ENCODE measurements around the gene YTHDF1. TPM values are rescaled to one million over a fixed set of nuclear protein-coding genes. Genes with fewer than 3 reads are reported as not detected.
A peak's percentile ranks its signal among the peaks of the same experiment; 100 is the strongest.

The YTHDF1 gene
- total and polyA plus RNA-seq, 2 of the 8 experiments (the other 6 are each of a cell fraction or from before 2014, with no cell fraction given): 32.8 to 66.0 TPM

GRCh38 chr20:63169681-63170080 lies 46.2 kb downstream of the YTHDF1 start:
- H2BK120ac ChIP-seq (replicated peaks; ENCODE audit: low read depth, low read length): no peak overlapping the region
- no peaks in the 10 kb centered on the region for H3K36me3 ChIP-seq (ENCODE audit: control insufficient read depth in 2 of 4, insufficient read depth in 4 of 4, low read length in 3 of 4)
- no peak overlapping the region for H3K4me2 ChIP-seq (ENCODE audit: insufficient read depth in 1 of 2, low read depth in 2 of 2, low read length in 2 of 2)
- H2BK12ac ChIP-seq (ENCODE audit: low read depth, low read length): no peak overlapping the region
- peak overlapping the region; percentile 72; the same call in 1 of the 2 replicates for H2BK20ac ChIP-seq (ENCODE audit: low read length)
- peaks cover 5 to 25% (median 16%) of the 10 kb centered on the region in 4 experiments for H3K27me3 ChIP-seq (replicated peaks in 1 of 4; ENCODE audit: control insufficient read depth in 3 of 4, extremely low read depth in 1 of 4, insufficient read depth in 3 of 4, low read length in 3 of 4)
- DNase-seq (ENCODE audit: low read depth in 1 of 2, low spot score in 2 of 2): no peak
- H3K18ac ChIP-seq (ENCODE audit: extremely low read depth, low read length): no peak overlapping the region
- H2AFZ ChIP-seq (ENCODE audit: low read length): no peak overlapping the region
- no peak overlapping the region for H4K8ac ChIP-seq (ENCODE audit: extremely low read depth, insufficient read depth, low read length)
- H3K56ac ChIP-seq (replicated peaks; ENCODE audit: insufficient read length, low read depth, low read length): no peak overlapping the region
- no peak overlapping the region for H2BK5ac ChIP-seq (ENCODE audit: low read depth, low read length)
- H3K14ac ChIP-seq (ENCODE audit: insufficient read length): no peak overlapping the region
- H3K23ac ChIP-seq (ENCODE audit: insufficient read length): no peak overlapping the region
- H3K79me1 ChIP-seq (ENCODE audit: low read depth, low read length): no peaks in the 10 kb centered on the region
- no peak overlapping the region for H4K91ac ChIP-seq (replicated peaks; ENCODE audit: insufficient read length, low read length)
- H3K27ac ChIP-seq (ENCODE audit: low read depth, low read length): no peak overlapping the region
- no peaks in the 10 kb centered on the region for H3K79me2 ChIP-seq (ENCODE audit: control insufficient read depth in 1 of 2, insufficient read depth in 2 of 2, low read length in 2 of 2)
- H2BK15ac ChIP-seq (ENCODE audit: low read length): no peak overlapping the region
- ChIA-PET POLR2A (ENCODE audit: partially characterized antibody) (no interaction called here), CTCF (ENCODE audit: partially characterized antibody) (interaction anchor here (0.7 to 3.6 kb wide), 4 partner anchors 10 to 197 kb away, joined by 3 to 13 read pairs (median 4); no protein-coding TSS in a partner anchor)
- no peaks in the 10 kb centered on the region for H3K23me2 ChIP-seq (ENCODE audit: low read depth, low read length)
- H4K20me1 ChIP-seq (replicated peaks in 1 of 2; ENCODE audit: control insufficient read depth in 1 of 2, insufficient read depth in 2 of 2, low read length in 2 of 2): peaks cover 0 to 1% of the 10 kb centered on the region in 2 experiments
- FAIRE-seq: no peak
- H3K9ac ChIP-seq (replicated peaks in 1 of 4; ENCODE audit: extremely low read depth in 1 of 4, low read depth in 3 of 4, low read length in 3 of 4): no peak overlapping the region
- no peak overlapping the region for H3K4me3 ChIP-seq (ENCODE audit: extremely low read depth in 1 of 4, insufficient read depth in 2 of 4, low read depth in 3 of 4, low read length in 4 of 4)
- no peak overlapping the region for H3K4ac ChIP-seq (replicated peaks; ENCODE audit: insufficient read length, low read depth, low read length)
- no peaks in the 10 kb centered on the region for H3K9me3 ChIP-seq (ENCODE audit: insufficient read depth in 2 of 2, low read depth in 1 of 2, low read length in 1 of 2)
- H2AK5ac ChIP-seq (ENCODE audit: low read depth, low read length): no peak overlapping the region
- no peak overlapping the region for H4K5ac ChIP-seq (ENCODE audit: insufficient read length, low read depth, low read length)
- H3K4me1 ChIP-seq (replicated peaks in 1 of 4; ENCODE audit: control insufficient read depth in 3 of 4, insufficient read depth in 4 of 4, low read length in 3 of 4): peaks cover 0 to 29% (median 16%) of the 10 kb centered on the region in 4 experiments; a peak in 6 of 7 replicates
- WGBS, 2 experiments (ENCODE audit: extremely low coverage in 1 of 2, insufficient coverage in 1 of 2, insufficient read length in 1 of 2, insufficient replicate concordance in 2 of 2, low coverage in 1 of 2, low lambda C conversion rate in 2 of 2, missing lambda C conversion rate in 1 of 2): 71% methylated on average over 4 of the region's 6 CpGs; no CpG with 5 or more reads in 1 of the 2 experiments
- TF ChIP-seq SP4 (IDR thresholded peaks at IDR 0.05; ENCODE audit: low read length) (no peak), KDM4A (IDR thresholded peaks at IDR 0.05; ENCODE audit: low read depth, low read length, severe bottlenecking) (no peak), ZNF274 (IDR thresholded peaks at IDR 0.05; ENCODE audit: borderline replicate concordance, extremely low read depth, low read length) (no peak), RNF2 (IDR thresholded peaks at IDR 0.05; ENCODE audit: borderline replicate concordance, low read depth, low read length, missing control alignments, poor library complexity, severe bottlenecking) (no peak), FOSL1 (IDR thresholded peaks at IDR 0.05; ENCODE audit: insufficient read depth, low read depth, low read length) (no peak), CREB1 (IDR thresholded peaks at IDR 0.05) (no peak), BRCA1 (IDR thresholded peaks at IDR 0.05; ENCODE audit: low read depth, low read length) (no peak), EP300 (IDR thresholded peaks at IDR 0.05; ENCODE audit: borderline replicate concordance in 1 of 2, low read depth in 2 of 2, low read length in 2 of 2) (no peak), HDAC2 (IDR thresholded peaks at IDR 0.05; ENCODE audit: borderline replicate concordance in 1 of 2, low read depth in 2 of 2, low read length in 2 of 2) (no peak), MAFK (IDR thresholded peaks at IDR 0.05; ENCODE audit: low read depth, low read length) (no peak), SP2 (IDR thresholded peaks at IDR 0.05; ENCODE audit: low read length) (no peak), RFX5 (IDR thresholded peaks at IDR 0.05; ENCODE audit: borderline replicate concordance, low read depth, low read length) (no peak), BACH1 (IDR thresholded peaks at IDR 0.05; ENCODE audit: low read length) (no peak), POLR2A (IDR thresholded peaks at IDR 0.05; ENCODE audit: control extremely low read depth in 1 of 2, low read depth in 2 of 2, low read length in 2 of 2) (no peak), EGR1 (IDR thresholded peaks at IDR 0.05; ENCODE audit: borderline replicate concordance, low read depth, low read length) (no peak)

All from H1 (cell line).